ENCODE measurements around the gene ERG28.

The ERG28 gene

GRCh38 chr14:75658957-75659356 lies 1.7 kb downstream of the ERG28 start:
- DNase-seq = no peak

GRCh38 chr14:75657331-75657730 lies 3.3 kb downstream of the ERG28 start:
- DNase-seq = no peak

GRCh38 chr14:75655235-75655634 lies 5.4 kb downstream of the ERG28 start:
- no peak for DNase-seq

- DNase-seq = peak; percentile 81
These were observed 6.4 kb downstream of the ERG28 start for GRCh38 chr14:75654127-75654732.

GRCh38 chr14:75653563-75653962 lies 7.1 kb downstream of the ERG28 start:
- DNase-seq = no peak

- DNase-seq = no peak
These were observed 10.2 kb downstream of the ERG28 start for GRCh38 chr14:75650253-75651058.

GRCh38 chr14:75649773-75650172 lies 10.9 kb downstream of the ERG28 start:
- no peak for DNase-seq

- no peak for DNase-seq
These were observed 11.3 kb downstream of the ERG28 start for GRCh38 chr14:75649337-75649736.

- DNase-seq = no peak
These were observed 12.4 kb downstream of the ERG28 start for GRCh38 chr14:75648066-75648838.

- DNase-seq = no peak
These were observed 13.0 kb downstream of the ERG28 start for GRCh38 chr14:75647640-75648039.

- DNase-seq = no peak
These were observed 13.9 kb downstream of the ERG28 start for GRCh38 chr14:75646762-75647161.

GRCh38 chr14:75645056-75645455 lies 15.6 kb downstream of the ERG28 start:
- DNase-seq = no peak

- no peak for DNase-seq
These were observed 16.7 kb downstream of the ERG28 start for GRCh38 chr14:75643985-75644384.

- no peak for DNase-seq
These were observed 19.8 kb downstream of the ERG28 start for GRCh38 chr14:75640876-75641275.

GRCh38 chr14:75636100-75636692 lies 24.5 kb downstream of the ERG28 start:
- no peak for DNase-seq

- DNase-seq = no peak
These were observed 25.8 kb downstream of the ERG28 start for GRCh38 chr14:75634848-75635247.

- no peak for DNase-seq
These were observed 29.2 kb downstream of the ERG28 start for GRCh38 chr14:75631453-75631831.

- no peak for DNase-seq
These were observed 29.8 kb downstream of the ERG28 start for GRCh38 chr14:75630695-75631452.

GRCh38 chr14:75628816-75629215 lies 31.9 kb downstream of the ERG28 start:
- DNase-seq = no peak

GRCh38 chr14:75627406-75627805 lies 33.3 kb downstream of the ERG28 start:
- DNase-seq = no peak

GRCh38 chr14:75626863-75627262 lies 33.8 kb downstream of the ERG28 start:
- no peak for DNase-seq

- DNase-seq = no peak
These were observed 34.3 kb downstream of the ERG28 start for GRCh38 chr14:75626396-75626795.

GRCh38 chr14:75625034-75625433 lies 35.6 kb downstream of the ERG28 start:
- no peak for DNase-seq

Measured in activated naive CD4-positive, alpha-beta T cell treated with anti-CD3 and anti-CD28 coated beads, Interleukin-2, amount 50 U/mL, for 16 hours (primary cell).